Neural progenitor cell (in vitro differentiated cells): ENCODE results near the gene MXRA8. TPM values are rescaled to one million over a fixed set of nuclear protein-coding genes. Genes with fewer than 3 reads are reported as not detected.

Experiments used
- DNase-seq: peaks from one replicate; pipeline ENCODE4 v3.0.0-alpha.2; 2016; ENCODE audit warnings: low spot score
- H2AFZ ChIP-seq: fragments of 200-600 bp; sonication (generic); replicated peaks from 2 replicates; pipeline ENCODE4 v1.6.1; 2016; ENCODE audit warnings: antibody characterized with exemption
- H3F3A ChIP-seq: fragments of 200-600 bp; sonication (generic); 2 replicates; pipeline ENCODE4 v1.6.1; 2016; ENCODE audit warnings: antibody characterized with exemption, low read depth
- H3K27ac ChIP-seq: fragments of 200-600 bp; sonication (generic); 2 replicates; pipeline ENCODE4 v1.5.1; 2016; ENCODE audit warnings: mild to moderate bottlenecking
- H3K27me3 ChIP-seq: fragments of 200-600 bp; sonication (generic); 2 replicates; pipeline ENCODE4 v1.6.1; 2016; ENCODE audit warnings: mild to moderate bottlenecking, moderate library complexity
- H3K36me3 ChIP-seq: fragments of 200-600 bp; sonication (generic); 2 replicates; pipeline ENCODE4 v1.5.1; 2016
- H3K4me1 ChIP-seq: fragments of 200-600 bp; sonication (generic); 2 replicates; pipeline ENCODE4 v1.6.1; 2016; ENCODE audit warnings: mixed run types
- H3K4me2 ChIP-seq: fragments of 200-600 bp; sonication (generic); 2 replicates; pipeline ENCODE4 v1.6.1; 2016
- H3K4me3 ChIP-seq: fragments of 200-600 bp; sonication (generic); 2 replicates; pipeline ENCODE4 v1.5.1; 2016
- H3K79me2 ChIP-seq: fragments of 200-600 bp; sonication (generic); 2 replicates; pipeline ENCODE4 v1.6.1; 2016; ENCODE audit warnings: low read depth
- H3K9ac ChIP-seq: fragments of 200-600 bp; sonication (generic); 2 replicates; pipeline ENCODE4 v1.6.1; 2016
- H3K9me3 ChIP-seq: fragments of 200-600 bp; sonication (generic); 2 replicates; pipeline ENCODE4 v1.5.1; 2016; ENCODE audit warnings: low read depth
- H4K20me1 ChIP-seq: fragments of 200-600 bp; sonication (generic); 2 replicates; pipeline ENCODE4 v1.6.1; 2016; ENCODE audit warnings: low read depth
- H3K27ac Mint-ChIP-seq: 3 replicates; pipeline ENCODE4 v1.8.0; 2021; ENCODE audit warnings: mixed read lengths
- H3K27me3 Mint-ChIP-seq: 2 replicates; pipeline ENCODE4 v1.8.0; 2022; ENCODE audit warnings: low read depth, mild to moderate bottlenecking, inconsistent platforms, moderate library complexity, mixed read lengths; ENCODE audit not compliant: insufficient read depth
- H3K36me3 Mint-ChIP-seq: 3 replicates; pipeline ENCODE4 v1.8.0; 2021; ENCODE audit warnings: mixed read lengths
- H3K4me1 Mint-ChIP-seq: 3 replicates; pipeline ENCODE4 v1.8.0; 2021; ENCODE audit warnings: mixed read lengths
- H3K4me3 Mint-ChIP-seq: 3 replicates; pipeline ENCODE4 v1.8.0; 2021; ENCODE audit warnings: mild to moderate bottlenecking, moderate library complexity, mixed read lengths
- H3K9me3 Mint-ChIP-seq: 3 replicates; pipeline ENCODE4 v1.8.0; 2020; ENCODE audit warnings: mixed read lengths
- CTCF ChIP-seq: fragments of 200-600 bp; sonication (generic); IDR thresholded peaks from 2 replicates; pipeline ENCODE4 v1.5.1; 2017; ENCODE audit warnings: antibody characterized with exemption, mild to moderate bottlenecking
- EZH2 ChIP-seq: fragments of 200-600 bp; sonication (generic); IDR thresholded peaks from 2 replicates; pipeline ENCODE4 v1.6.1; 2017; ENCODE audit warnings: antibody characterized with exemption, mild to moderate bottlenecking, moderate library complexity
- EZH2phosphoT487 ChIP-seq: fragments of 200-600 bp; sonication (generic); IDR thresholded peaks from 2 replicates; pipeline ENCODE4 v1.6.1; 2017; ENCODE audit warnings: antibody characterized with exemption
- total RNA-seq: library from RNA; depleted of rRNA; stranded (reverse); fragments of >200 nt; gene quantifications from 2 replicates; pipeline ENCODE4 v1.2.3, GENCODE V29; 2015; ENCODE audit warnings: low replicate concordance

MXRA8 gene
- total RNA-seq, 1 donor from 2014 or later: 6.8 TPM

GRCh38 chr1:1348420-1349255, 9.7 kb downstream of the MXRA8 start:
- TF ChIP-seq EZH2phosphoT487 (no peak), EZH2 (no peak), CTCF (no peak)
- Histone ChIP-seq H3K9ac (peak overlapping the region; percentile 2), H3K36me3 (no peaks in the 10 kb centered on the region), H3K79me2 (peaks cover 44% of the 10 kb centered on the region), H3K27me3 (peaks cover 9% of the 10 kb centered on the region), H3K4me1 (peaks cover 15% of the 10 kb centered on the region), H3K9me3 (no peaks in the 10 kb centered on the region), H3K4me3 (peak overlapping the region; percentile 90), H3F3A (peaks cover 36% of the 10 kb centered on the region), H3K4me2 (peak overlapping the region; percentile 95), H2AFZ (peak overlapping the region; percentile 68), H3K27ac (no peak overlapping the region), H4K20me1 (peaks cover 75% of the 10 kb centered on the region)
- Mint-ChIP-seq H3K4me3 (peak overlapping the region; percentile 87), H3K36me3 (peaks cover 3% of the 10 kb centered on the region), H3K27me3 (peaks cover 8% of the 10 kb centered on the region), H3K9me3 (no peaks in the 10 kb centered on the region), H3K4me1 (peaks cover 13% of the 10 kb centered on the region), H3K27ac (no peak overlapping the region)
- DNase-seq: no peak

GRCh38 chr1:1347663-1348419, 10.5 kb downstream of the MXRA8 start:
- TF ChIP-seq CTCF (no peak), EZH2 (no peak), EZH2phosphoT487 (no peak)
- peak; percentile 81 for DNase-seq
- peaks cover 47% of the 10 kb centered on the region for H3K79me2 ChIP-seq
- H3K36me3 ChIP-seq: no peaks in the 10 kb centered on the region
- Mint-ChIP-seq H3K9me3 (no peaks in the 10 kb centered on the region), H3K36me3 (peaks cover 3% of the 10 kb centered on the region), H3K4me3 (peak overlapping the region; percentile 87), H3K27ac (no peak overlapping the region), H3K4me1 (peaks cover 13% of the 10 kb centered on the region), H3K27me3 (peaks cover 4% of the 10 kb centered on the region)
- H3F3A ChIP-seq: peaks cover 28% of the 10 kb centered on the region
- H3K27ac ChIP-seq: no peak overlapping the region
- peak overlapping the region; percentile 2 for H3K9ac ChIP-seq
- H4K20me1 ChIP-seq: peaks cover 73% of the 10 kb centered on the region
- H3K27me3 ChIP-seq: peaks cover under 1% of the 10 kb centered on the region
- H3K4me1 ChIP-seq: peaks cover 12% of the 10 kb centered on the region
- no peak overlapping the region for H2AFZ ChIP-seq
- H3K4me3 ChIP-seq: peak overlapping the region; percentile 90
- H3K9me3 ChIP-seq: no peaks in the 10 kb centered on the region
- peak overlapping the region; percentile 95 for H3K4me2 ChIP-seq

- peak overlapping the region; percentile 90 for H3K4me3 ChIP-seq
- H3K27ac Mint-ChIP-seq: no peak overlapping the region
- H3K27me3 Mint-ChIP-seq: no peaks in the 10 kb centered on the region
- no peak overlapping the region for H3K9ac ChIP-seq
- no peak overlapping the region for H2AFZ ChIP-seq
- no peaks in the 10 kb centered on the region for H3K36me3 Mint-ChIP-seq
- H3K4me3 Mint-ChIP-seq: peak overlapping the region; percentile 87
- H3K36me3 ChIP-seq: no peaks in the 10 kb centered on the region
- H3K9me3 Mint-ChIP-seq: no peaks in the 10 kb centered on the region
- peaks cover 73% of the 10 kb centered on the region for H4K20me1 ChIP-seq
- peaks cover 12% of the 10 kb centered on the region for H3K4me1 ChIP-seq
- DNase-seq: no peak
- TF ChIP-seq EZH2phosphoT487 (no peak), EZH2 (no peak), CTCF (no peak)
- H3K4me1 Mint-ChIP-seq: peaks cover 5% of the 10 kb centered on the region
- H3K27ac ChIP-seq: no peak overlapping the region
- no peaks in the 10 kb centered on the region for H3K27me3 ChIP-seq
- peaks cover 22% of the 10 kb centered on the region for H3F3A ChIP-seq
- no peaks in the 10 kb centered on the region for H3K9me3 ChIP-seq
- H3K4me2 ChIP-seq: peak overlapping the region; percentile 95
- peaks cover 47% of the 10 kb centered on the region for H3K79me2 ChIP-seq
Observed at GRCh38 chr1:1347026-1347595, 11.2 kb downstream of the MXRA8 start.
